GM13976 (cell line): ENCODE data around the gene TRIM17.

Source experiments
- DNase-seq: peaks from one replicate; pipeline ENCODE4 v3.0.0; 2012; ENCODE audit warnings: low spot score
- in situ Hi-C: fragments of 300-500 bp; cut with MboI; formaldehyde crosslinking; loops from one replicate; pipeline ENCODE4 v1.12.0; 2022; ENCODE audit warnings: low sequenced_read_pairs, mixed read lengths, inconsistent platforms; ENCODE audit not compliant: unreplicated experiment
- TF ChIP-seq, protein P1 (sequence below): IDR thresholded peaks from 2 replicates; pipeline ENCODE4 v1.5.1; 2012; ENCODE audit warnings: borderline replicate concordance, mild to moderate bottlenecking; ENCODE audit not compliant: insufficient read depth; ENCODE audit errors: extremely low read depth, missing control alignments, control extremely low read depth

TRIM17 gene

DNA sequence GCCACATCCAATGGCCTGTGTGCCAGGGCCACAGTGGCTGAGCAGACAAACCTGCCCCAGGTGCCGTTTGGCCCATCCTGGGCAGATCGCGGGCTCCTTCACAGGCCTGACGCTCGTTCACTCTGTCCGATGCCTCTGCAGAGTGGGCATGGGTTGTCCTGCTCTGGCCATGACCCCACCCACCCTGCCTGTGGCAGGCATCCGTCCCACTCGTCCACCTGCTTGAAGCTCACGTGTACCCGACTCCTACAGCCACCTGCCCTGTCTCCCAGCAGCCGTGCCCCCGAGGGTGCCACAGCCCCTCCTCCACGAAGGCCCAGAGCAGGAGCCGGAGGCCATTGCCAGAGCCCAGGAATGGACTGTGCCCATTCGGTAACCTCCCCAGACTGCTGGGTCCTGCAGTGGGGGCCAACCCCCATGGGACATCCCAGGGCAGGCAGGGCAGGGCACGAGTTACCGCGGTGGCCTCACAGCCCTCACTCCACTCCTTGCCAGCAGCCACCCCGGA is 51.9 kb downstream of the TRIM17 start:
- in situ Hi-C loops = no loop called here
- DNase-seq = no peak

DNA sequence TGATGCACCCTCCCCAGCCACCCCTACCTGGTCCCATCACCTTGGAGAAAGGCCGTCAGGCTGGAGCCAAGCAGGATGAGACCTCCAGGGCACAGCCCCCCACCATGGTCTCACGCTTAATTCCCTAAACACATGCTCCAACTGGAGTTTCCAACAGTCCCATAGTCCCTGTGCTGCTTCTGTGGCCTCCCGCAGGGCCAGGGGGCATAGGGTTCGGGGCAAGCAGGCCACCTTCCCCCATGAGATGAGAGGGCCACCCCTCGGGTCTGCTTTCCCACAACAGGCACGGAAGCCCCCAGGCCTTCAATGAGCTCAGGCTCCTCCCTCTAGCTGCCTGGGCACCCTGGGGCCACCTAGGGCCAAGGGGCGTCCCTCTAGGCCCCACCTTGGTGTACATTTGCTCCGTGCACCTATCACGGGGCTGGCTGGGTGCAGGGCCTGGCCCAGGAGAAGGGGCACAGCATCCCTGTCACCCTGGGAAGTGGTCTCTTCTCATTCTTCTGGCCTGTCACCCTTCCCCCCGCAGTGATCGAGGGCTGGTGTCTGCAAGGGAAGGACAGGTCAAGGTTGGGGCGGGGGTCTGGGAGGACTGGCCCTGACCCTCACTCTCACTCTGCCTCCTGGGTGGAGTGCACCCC is 52.5 kb downstream of the TRIM17 start:
- in situ Hi-C loops = no loop called here
- DNase-seq = no peak
- TF ChIP-seq, protein P1, sequence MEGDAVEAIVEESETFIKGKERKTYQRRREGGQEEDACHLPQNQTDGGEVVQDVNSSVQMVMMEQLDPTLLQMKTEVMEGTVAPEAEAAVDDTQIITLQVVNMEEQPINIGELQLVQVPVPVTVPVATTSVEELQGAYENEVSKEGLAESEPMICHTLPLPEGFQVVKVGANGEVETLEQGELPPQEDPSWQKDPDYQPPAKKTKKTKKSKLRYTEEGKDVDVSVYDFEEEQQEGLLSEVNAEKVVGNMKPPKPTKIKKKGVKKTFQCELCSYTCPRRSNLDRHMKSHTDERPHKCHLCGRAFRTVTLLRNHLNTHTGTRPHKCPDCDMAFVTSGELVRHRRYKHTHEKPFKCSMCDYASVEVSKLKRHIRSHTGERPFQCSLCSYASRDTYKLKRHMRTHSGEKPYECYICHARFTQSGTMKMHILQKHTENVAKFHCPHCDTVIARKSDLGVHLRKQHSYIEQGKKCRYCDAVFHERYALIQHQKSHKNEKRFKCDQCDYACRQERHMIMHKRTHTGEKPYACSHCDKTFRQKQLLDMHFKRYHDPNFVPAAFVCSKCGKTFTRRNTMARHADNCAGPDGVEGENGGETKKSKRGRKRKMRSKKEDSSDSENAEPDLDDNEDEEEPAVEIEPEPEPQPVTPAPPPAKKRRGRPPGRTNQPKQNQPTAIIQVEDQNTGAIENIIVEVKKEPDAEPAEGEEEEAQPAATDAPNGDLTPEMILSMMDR = no peak

More for the DNA sequence above, 51.9 kb downstream of the TRIM17 start:
- TF ChIP-seq, protein P1 = no peak

DNA sequence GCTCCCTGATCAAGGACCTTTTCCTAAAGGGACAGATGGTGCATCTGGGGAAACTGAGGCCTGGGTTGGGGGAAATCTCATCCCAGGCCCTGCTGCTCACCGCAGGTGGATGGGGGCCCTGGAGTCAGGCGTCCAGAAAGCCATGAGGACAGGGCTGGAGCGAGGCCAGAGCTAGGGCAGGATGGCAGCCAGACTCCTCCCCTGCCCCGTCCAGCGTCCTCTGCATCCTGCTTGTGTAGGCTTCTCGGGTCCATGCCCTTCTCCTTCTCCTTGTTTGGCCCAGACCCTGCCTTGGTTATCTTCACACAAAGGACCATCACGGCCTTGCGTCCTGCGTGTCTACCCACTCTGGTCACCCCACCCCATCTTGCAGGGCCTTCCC is 53.0 kb downstream of the TRIM17 start:
- in situ Hi-C loops = no loop called here
- TF ChIP-seq, protein P1 = no peak
- no peak for DNase-seq

DNA sequence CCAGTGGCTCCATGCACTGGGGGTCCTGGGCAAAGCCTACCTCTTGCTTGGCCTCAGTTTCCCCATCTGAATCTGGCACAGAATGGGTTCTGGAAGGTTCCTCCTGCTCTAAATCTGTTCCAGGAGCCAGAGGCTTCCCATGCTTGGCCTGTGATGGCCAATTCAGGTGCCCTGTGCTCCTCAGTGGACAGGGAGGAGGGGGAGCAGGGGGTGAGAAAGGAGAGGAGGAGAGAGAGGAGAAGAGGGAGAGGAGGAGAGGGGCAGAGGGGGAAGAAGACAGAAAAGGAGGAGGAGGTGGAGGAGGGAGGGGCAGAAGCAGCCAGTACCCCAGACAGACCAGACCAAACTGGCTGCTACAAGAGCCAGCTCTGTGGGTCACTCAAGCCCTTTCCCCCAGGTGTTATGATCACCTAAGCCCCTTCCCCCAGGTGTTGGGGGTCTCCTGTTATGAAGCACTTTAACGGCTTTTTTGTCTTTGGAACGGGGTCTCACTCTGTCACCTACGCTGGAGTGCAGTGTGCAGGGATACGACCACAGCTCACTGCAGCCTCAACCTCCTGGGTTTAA is 53.7 kb downstream of the TRIM17 start:
- TF ChIP-seq, protein P1 = no peak
- in situ Hi-C loops = no loop called here
- no peak for DNase-seq

DNA sequence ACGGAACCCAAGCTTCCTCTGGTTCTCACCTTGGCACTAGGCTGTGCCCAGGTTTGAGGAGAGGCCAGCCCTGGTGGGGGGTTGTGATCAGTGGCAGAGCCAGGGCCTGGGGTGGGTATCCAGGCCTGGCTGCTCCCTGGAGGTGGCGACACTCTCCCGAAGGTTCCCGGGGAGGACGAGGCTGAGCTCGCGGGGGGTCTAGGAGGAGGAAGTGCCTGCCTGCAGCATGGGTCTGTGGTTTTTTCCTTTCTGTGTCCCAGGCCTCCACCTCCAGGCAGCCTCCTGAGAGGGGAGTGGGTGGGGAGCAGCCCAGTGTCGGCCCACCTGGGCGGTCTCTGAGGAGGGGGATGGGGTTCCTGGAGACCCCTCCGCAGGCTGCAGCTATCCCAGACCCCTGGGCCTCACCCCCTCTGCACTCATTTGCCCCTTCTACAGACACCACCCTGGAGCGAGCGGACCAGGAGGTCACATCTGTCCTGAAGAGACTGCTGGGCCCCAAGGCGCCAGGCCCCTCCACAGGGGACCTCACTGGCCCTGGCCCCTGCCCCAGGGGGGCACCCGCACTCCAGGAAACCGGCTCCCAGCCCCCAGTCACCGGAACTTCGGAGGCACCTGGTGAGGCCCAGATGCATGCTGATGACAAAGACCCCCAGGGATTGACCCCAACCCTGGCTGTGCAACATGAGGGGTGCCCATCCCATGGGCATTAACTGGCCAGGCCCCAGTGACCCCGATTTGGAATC is 54.3 kb downstream of the TRIM17 start:
- TF ChIP-seq, protein P1 = no peak
- in situ Hi-C loops = no loop called here
- no peak for DNase-seq

DNA sequence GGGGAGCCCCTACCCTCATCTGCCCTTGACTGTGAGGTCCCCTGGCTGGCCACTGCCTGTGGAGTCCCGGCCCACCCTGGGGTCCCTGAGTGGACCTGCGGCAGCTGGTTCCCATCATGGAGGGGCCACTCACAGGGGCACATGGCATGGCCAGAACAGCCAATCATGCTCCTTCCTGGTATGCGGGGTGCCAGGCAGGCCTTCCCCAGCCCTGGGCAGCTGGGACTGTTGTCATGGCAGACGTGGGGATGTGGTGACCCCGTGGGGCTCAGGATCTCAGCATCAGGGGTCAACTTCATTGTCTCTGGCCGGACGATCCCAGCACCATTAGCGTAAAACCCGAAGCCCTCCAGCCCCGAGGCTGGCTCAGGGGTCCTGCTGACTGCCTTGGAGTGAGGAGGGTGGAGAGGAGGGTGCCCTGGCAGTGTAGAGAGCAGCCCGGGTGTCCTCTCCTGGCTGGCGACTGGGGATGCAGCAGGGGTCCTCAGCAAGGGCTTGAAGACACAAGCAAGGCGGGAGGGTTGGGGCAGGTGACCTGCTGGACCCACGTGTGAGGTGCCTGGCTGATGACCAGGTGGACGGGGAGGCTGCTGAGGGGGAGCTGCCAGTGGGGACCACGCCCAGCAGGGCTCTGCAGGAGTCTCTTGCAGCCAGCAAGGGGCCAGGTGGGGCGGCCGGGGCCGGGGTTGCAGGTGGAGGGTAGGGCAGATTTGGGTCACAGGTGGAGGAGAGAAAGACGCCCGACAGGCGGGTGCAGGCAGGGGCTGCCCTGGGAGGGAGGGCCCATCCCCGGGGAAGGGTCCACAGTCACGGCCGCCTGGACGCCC is 55.1 kb downstream of the TRIM17 start:
- TF ChIP-seq, protein P1 = no peak
- no peak for DNase-seq

More for the DNA sequence above, 55.1 kb downstream of the TRIM17 start:
- in situ Hi-C loops = no loop called here
